RWPE1 (cell line): Measurements from ENCODE around the gene SYNGR2.

ENCODE experiments used
- CTCF ChIA-PET: fragments of 350-600 bp; sonication (Branson Sonifier 250); formaldehyde crosslinking; extraction: SDS; loops from one replicate; lab custom pipeline; 2021; lab: Yijun Ruan, JAX
- POLR2A ChIA-PET: fragments of 400-600 bp; formaldehyde crosslinking; extraction: SDS; loops from one replicate; lab custom pipeline; 2020; ENCODE audit warnings: antibody characterized with exemption; ENCODE audit not compliant: low non-redundant PET; lab: Yijun Ruan, JAX
- DNase-seq: peaks from one replicate; pipeline ENCODE4 v3.0.0; 2012; ENCODE audit warnings: low spot score
- H3K27ac ChIP-seq: fragments of 450-650 bp; 2 replicates; pipeline ENCODE4 v1.5.1; 2017
- CTCF ChIP-seq: fragments of 450-650 bp; conservative IDR thresholded peaks from 2 replicates; pipeline ENCODE4 v1.5.1; 2017; ENCODE audit warnings: low read depth, mild to moderate bottlenecking

The SYNGR2 gene

GRCh38 chr17:78180083-78180482, 11.7 kb downstream of the SYNGR2 start:
- no peak for TF ChIP-seq CTCF
- no peak for DNase-seq
- ChIA-PET CTCF (interaction anchor here (1.7 kb wide), 1 partner anchor 68 kb away, joined by 6 read pairs; no protein-coding TSS in a partner anchor), POLR2A (no interaction called here)
- H3K27ac ChIP-seq: peak overlapping the region; percentile 66

GRCh38 chr17:78180508-78180907, 12.1 kb downstream of the SYNGR2 start:
- DNase-seq: no peak
- CTCF ChIA-PET: interaction anchor here (0.5 to 1.7 kb wide), 2 partner anchors 41 to 68 kb away, joined by 3 to 6 read pairs; no protein-coding TSS in a partner anchor
- POLR2A ChIA-PET: no interaction called here
- no peak for TF ChIP-seq CTCF
- H3K27ac ChIP-seq: 0 out of 2 replicates have a peak overlapping the region, but pooled peaks have one; percentile 5

- no peak for DNase-seq
- CTCF ChIA-PET: interaction anchor here (1.9 kb wide), 1 partner anchor 97 kb away, joined by 4 read pairs; no protein-coding TSS in a partner anchor
- no peak for TF ChIP-seq CTCF
- POLR2A ChIA-PET: interaction anchor here (0.6 kb wide), 1 partner anchor 42 kb away, joined by 3 read pairs; no protein-coding TSS in a partner anchor
- peak overlapping the region; percentile 20; the same call in 1 of the 2 replicates for H3K27ac ChIP-seq
Observed at GRCh38 chr17:78182504-78182903, 14.1 kb downstream of the SYNGR2 start.

GRCh38 chr17:78183916-78184315, 15.5 kb downstream of the SYNGR2 start:
- POLR2A ChIA-PET: no interaction called here
- peak overlapping the region; percentile 81 for H3K27ac ChIP-seq
- TF ChIP-seq CTCF: no peak
- DNase-seq: no peak
- CTCF ChIA-PET: interaction anchor here (0.7 to 1.9 kb wide), 2 partner anchors 59 to 99 kb away, joined by 3 to 4 read pairs; no protein-coding TSS in a partner anchor

- peak overlapping the region; percentile 81 for H3K27ac ChIP-seq
- DNase-seq: no peak
- TF ChIP-seq CTCF: no peak
- CTCF ChIA-PET: interaction anchor here (0.7 to 1.9 kb wide), 2 partner anchors 60 to 99 kb away, joined by 3 to 4 read pairs; no protein-coding TSS in a partner anchor
- POLR2A ChIA-PET: no interaction called here
Observed at GRCh38 chr17:78184351-78184750, 16.0 kb downstream of the SYNGR2 start.

GRCh38 chr17:78184868-78185267, 16.5 kb downstream of the SYNGR2 start:
- peak overlapping the region; percentile 81 for H3K27ac ChIP-seq
- TF ChIP-seq CTCF: no peak
- CTCF ChIA-PET: interaction anchor here (0.7 kb wide), 1 partner anchor 60 kb away, joined by 3 read pairs; no protein-coding TSS in a partner anchor
- POLR2A ChIA-PET: no interaction called here
- no peak for DNase-seq
